KBM-7 (cell line): ENCODE measurements around the gene MEGF6.
A peak's percentile ranks its signal among the peaks of the same experiment; 100 is the strongest.

ENCODE experiments used
- DNase-seq: peaks from one replicate; pipeline ENCODE4 v3.0.0-alpha.2; 2015
- in situ Hi-C: fragments of 300-500 bp; cut with MboI; formaldehyde crosslinking; loops from 2 replicates; pipeline ENCODE4 v1.14.3; 2020; ENCODE audit warnings: low sequenced_read_pairs, low pct_unique_long_range_greater_than_20kb, mixed read lengths

The MEGF6 gene

DNA sequence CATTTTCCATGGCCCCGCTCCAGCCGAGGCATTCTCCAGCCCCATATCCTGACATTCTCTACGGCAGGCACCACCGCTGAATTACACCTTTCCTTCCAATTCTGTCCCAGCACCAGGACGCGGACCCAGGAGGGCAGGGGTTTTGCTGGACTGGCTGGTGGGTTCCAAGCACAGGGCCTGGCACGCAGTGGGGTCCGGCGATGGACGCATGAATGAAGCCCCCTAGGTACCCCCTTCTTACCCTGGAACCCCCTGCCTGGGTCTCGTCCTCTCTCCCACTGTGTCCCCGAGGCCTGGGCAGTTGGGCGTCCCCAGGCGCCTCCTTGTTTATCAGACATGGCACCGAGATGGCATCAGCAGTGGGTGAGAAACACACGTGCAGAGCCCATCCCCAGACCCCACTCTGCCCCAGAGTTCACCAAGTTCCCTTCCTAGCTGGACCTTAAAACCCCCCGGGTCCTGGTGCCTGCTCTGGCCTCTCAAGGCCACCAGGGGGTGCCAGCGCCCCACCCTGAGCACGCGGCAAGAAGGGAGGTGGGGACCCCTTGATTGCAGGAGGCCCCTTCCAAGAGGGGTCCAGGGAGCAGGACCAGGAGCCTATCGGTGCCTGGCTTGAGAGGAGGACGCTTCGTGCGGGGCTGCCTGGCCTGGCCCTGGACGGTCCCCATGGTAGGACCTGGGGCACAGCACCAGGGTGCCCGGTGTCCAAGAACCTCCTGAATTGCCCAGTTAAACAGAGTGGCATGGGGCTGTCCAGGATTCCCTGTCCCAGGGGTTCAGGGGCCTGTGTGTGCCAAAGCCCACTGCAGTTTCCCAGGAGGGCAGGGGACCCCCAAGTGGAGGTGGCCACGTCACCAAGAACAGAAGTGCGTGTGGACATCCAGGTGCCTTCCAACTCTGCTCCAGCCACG, 46.1 kb downstream of the MEGF6 start:
- peak; percentile 49 for DNase-seq
- in situ Hi-C loops, result no loop called here

DNA sequence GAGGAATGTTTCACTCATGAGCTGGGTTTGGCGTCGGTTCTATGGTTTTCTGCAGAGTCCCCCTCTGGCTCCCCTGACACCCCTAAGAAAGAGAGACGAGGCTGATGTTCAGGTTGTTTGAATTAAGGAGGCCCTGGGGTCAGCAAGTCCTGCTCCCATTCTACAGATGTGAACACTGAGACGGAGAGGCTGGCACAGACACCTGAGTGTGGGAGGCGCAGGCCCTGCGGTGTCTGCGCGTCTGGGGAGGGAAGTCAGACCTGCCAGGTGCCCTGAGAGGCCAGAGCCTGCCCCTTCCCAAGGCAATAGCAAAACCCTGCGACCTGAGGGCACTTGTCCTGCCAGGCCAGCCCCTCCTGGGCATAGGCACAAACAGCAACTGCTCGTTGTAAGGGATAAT, 47.7 kb downstream of the MEGF6 start:
- in situ Hi-C loops, result no loop called here
- DNase-seq, result no peak

DNA sequence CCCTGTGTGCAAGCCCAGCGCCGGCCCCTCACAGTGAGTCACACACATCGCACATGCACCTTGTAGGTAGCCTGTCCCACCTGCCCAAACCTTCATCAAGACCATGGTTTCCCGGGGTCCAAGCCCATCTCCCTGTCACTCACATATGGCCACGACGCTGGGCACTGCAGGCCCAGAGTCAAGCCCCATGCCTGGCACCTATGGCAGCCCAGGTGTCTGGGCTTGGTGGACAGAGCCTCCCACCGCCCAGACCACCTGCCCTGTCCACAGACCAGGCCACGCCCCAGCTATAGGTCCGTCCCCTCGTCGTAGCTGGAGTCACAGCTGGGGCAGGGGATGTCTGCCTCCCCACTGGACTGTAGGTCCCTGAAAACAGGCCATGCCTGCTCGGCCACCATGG, 48.2 kb downstream of the MEGF6 start:
- DNase-seq, result no peak
- in situ Hi-C loops, result no loop called here

DNA sequence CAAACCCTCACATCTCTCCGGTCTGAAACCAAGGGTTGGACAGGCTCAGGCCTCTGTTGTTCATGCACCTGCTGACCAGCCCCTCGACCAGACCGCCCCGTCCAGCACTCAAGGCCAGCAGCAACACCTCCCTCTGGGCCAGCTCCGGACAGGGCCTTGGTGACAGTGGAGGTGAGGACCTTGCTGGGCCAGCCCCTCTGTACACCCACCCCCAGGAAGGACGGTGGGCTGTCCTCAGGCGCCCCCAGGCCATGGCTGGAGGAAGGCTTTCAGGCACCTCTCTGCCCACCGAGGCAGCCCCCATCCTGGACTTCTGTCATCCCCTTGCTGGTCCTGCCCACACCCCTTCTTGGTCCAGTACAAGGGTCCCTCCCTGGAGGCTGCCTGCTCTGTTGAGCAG, 48.6 kb downstream of the MEGF6 start:
- in situ Hi-C loops, result no loop called here
- DNase-seq, result no peak

DNA sequence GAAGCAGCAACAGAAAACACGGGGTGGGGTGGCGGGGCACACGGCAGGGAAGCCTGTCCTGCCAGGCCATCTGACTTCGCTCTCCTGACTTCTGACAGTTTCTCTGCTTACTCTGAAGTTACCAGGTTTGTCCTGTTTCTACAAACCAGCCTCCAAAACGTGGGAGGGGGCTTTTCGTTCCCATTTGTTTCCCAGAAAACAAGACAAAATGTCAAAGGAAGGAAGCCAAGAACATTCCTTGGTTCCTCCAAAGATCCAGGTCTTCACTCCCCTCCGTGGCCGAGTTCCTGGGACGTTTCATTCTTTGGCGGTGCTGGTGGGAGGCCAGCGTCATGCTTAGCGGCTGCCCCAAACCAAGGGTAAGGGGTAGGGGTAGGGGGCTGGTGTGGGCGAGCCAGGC, 49.6 kb downstream of the MEGF6 start:
- no peak for DNase-seq
- in situ Hi-C loops, result no loop called here

DNA sequence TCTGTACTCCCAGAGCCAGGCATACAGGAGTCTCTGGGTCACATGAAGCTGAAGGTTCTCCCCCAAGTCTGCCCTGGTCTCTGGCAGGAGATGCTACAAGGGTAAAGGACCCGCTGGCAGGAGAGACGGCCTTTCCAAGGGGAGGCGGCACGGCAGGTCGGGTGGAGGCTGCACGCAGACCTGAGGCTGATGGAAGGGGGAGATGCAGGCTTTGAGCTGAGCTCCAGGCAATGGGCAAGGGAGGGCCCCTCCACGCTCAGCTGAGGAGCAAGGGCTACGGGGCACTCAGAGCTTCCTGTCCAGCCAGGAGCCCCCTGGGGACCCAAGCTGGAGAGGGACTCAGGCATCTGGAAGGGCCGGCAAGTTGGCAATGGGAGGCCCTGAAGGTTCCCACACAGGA, 50.3 kb downstream of the MEGF6 start:
- in situ Hi-C loops, result no loop called here
- DNase-seq, result no peak

DNA sequence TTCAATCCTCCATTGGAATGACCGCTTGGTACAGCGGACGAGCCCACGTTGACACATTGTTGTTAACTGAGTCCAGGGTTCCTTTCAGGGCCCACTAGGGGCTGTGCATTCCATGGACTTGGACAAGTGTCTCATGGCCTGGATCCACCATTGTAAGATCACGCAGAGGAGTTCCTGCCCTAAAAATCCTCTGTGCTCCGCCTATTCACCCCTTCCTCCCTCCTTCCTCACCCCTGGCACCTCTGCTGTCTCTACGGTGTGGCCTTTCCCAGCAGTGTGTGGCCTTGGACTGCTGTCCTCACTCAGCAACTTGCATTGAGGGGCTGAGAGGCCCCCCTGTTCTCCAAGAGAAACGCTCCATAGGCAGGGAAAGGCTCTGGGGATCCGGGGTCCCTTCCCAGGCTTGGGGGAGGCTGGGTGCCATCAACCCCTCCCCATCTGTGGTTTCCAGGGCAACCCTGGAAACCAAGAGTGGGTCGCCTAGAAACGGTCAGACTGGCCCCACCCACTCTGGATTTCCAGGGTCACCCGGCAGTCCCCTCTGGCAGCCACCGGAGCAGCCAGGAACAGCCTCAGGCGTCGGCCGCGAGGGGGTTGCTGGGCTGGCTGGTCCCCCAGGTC, 50.9 kb downstream of the MEGF6 start:
- in situ Hi-C loops, result no loop called here
- no peak for DNase-seq

DNA sequence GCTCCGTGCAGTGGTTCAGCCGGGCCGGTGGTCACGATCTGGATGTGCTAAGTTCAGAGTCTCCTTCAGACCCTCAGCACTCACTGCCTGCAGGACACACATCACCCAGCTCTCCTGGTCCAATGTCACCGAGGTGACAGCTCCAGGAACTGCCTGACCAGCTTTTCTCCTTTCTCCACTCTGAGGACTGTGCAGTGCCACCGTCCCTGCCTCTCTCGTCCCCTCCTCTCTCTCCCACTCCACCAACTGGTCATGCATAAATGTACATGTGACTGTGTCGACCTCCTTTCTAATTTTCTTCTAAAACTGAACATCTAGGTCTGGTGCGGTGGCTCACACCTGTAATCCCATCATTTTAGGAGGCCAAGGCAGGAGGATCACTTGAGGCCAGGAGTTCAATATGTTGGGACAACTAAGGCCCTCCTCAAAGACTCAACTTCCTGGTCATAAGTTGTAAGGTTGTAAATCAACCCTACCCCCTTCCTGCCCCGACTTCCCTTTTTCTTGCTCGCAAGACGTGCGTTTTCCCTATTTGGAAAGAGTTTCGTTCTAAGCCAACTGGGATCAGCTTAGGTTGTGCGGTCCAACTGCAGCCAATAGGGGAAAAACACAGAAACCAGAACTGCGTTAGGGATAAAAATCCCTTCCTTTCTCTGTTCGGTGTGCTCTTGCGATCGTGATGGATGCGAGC, 53.1 kb downstream of the MEGF6 start:
- in situ Hi-C loops, result no loop called here

DNA sequence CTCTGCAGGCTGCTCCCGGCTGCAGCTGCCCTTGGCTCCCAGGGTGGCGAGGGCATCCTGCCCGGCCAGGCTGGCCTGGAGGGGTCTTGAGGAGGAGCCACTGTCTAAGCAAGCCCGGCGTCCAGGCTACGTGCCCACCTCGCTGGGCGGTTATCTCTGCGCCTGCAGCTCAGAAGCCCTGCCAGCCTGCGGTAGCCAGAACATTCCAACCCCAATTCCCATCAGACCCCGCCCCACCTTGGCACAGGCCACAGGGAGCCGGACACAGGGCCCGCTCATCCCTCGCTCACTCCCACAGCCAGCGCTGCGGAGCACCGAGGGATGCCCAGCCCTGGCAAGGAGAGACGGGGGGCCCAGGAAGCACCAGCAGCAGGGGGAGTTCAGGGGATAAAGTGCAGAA, 53.9 kb downstream of the MEGF6 start:
- no peak for DNase-seq
- in situ Hi-C loops, result no loop called here

More for the DNA sequence above, 53.1 kb downstream of the MEGF6 start:
- DNase-seq, result peak; percentile 30

DNA sequence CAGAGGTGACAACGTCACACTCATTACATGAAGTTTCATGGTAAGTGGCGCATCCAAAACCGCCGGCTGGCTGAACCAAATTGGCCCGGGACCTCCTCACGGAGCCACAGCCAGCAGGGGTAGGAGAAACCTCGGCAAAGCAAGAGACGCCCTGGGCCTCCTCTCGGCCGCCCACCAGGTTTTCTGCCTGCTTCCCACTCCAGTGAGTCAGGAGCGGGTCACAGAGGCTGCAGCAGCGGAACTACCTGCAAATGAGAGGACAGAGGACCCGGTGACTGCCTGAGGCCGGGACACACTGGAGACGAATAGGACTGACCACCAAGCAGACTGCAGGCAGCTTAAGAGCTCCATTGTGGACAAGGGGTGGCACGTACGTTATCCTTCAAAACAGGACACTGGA, 55.0 kb downstream of the MEGF6 start:
- no peak for DNase-seq
- in situ Hi-C loops, result no loop called here

DNA sequence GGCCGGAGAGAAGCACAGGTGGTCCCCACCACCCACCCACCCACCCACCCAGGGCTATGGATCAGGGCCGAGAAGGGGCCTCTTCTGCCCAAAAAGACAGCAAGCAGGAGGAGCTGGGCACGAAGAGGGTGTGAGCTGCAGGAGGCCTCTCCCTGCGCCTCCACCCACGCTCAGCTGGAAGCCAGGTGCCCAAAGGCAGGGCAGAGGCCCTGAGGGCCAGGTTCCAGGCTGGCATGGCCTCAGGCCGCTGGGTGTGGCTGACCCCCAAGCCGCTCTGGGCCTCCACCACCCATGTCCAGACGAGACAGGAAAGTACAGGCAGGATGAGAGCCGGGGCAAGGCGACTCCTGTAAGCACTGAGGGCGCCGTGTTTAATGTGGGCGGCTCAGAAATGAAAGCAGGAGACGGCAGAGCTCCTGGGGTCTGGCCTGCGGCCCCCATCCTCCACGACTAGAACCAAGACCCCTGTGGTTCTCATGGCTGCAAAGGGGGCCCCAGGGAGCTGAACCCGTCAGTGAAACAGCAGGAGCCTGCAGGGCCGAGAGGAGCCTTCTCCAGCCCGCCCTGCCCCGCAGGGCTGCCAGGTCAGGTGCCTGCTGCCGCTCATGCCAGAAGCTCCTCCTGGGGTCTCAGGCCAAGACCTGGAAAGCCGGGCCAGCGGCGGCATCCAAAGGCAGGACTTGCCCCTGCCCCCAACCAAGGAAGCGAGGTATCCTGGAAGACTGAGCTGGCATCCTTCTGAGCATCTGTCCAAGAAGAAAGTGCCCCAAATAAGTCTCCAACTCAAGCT, 56.0 kb downstream of the MEGF6 start:
- in situ Hi-C loops, result no loop called here

DNA sequence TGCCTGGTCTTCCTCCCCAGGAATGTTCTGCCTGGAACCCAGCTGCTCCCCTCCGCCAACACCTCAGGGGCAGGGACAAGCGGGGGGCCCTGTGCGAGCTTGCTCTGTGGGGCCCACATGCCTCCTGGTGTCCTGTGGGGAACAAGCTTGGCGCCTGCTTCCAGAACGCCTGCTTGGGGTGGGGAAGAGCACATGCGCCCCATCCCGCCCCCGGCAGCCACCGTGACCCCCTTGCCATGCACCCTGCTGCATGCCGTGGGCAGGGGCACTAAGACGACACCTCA, 57.4 kb downstream of the MEGF6 start:
- in situ Hi-C loops, result no loop called here
- DNase-seq, result no peak

More for the DNA sequence above, 56.0 kb downstream of the MEGF6 start:
- no peak for DNase-seq

DNA sequence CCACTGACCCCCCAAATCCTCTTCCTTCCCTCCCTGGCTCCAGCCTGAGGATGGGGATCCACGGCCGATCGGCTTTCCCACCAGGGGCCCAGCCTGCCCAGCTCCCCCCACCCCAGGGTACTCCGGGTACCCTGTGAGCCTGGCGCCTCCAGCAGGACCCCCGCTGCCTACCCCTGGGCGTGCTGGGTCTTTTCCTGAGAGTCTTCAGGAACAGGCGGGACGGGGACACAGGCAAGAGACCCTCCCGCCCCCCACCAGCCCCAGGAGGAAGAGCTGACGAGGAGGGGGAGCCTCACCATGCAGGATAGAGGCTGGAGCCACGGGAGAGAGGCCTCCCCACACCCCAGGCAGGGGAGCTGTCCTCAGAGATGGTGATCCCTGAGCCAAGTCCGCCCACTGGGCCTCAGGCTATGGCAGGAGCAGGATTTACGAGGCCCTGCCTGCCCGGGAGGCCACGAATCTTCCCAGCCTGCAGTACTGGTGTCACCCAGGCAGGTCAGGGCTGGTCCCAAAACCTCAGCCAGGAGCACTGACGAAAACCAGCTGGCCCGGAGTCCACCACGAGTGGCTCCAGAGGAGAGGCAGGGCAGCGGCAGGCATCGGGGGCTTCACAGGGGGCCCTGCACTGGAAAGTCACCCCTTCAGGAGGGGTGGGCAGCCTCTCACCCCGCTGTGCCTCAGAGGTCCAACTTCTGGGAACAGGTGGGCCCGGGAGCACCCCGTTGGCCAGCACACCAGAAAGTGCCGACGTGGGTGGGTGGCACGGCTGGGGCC, 58.0 kb downstream of the MEGF6 start:
- in situ Hi-C loops, result no loop called here

DNA sequence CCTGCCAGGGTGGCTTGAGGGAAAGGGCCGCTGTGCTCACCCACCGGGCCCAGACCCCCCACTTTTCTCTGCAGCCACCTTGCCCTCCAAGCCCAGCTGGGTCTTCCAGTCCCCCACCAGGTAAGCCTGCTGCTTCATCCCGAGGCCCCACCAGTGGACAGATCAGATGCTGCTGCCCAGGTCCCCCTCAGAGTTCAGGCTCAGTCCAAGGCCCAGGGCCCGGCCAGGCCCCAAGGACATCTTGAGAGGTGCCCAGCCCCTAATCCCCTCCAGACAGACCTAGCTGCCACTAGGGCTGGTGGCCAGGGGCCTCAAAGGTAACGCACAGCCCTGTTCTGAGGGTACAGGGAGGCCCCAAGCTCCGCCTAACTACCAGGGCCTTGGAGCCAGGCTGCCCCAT, 58.6 kb downstream of the MEGF6 start:
- no peak for DNase-seq
- in situ Hi-C loops, result no loop called here

More for the DNA sequence above, 58.0 kb downstream of the MEGF6 start:
- DNase-seq, result no peak

DNA sequence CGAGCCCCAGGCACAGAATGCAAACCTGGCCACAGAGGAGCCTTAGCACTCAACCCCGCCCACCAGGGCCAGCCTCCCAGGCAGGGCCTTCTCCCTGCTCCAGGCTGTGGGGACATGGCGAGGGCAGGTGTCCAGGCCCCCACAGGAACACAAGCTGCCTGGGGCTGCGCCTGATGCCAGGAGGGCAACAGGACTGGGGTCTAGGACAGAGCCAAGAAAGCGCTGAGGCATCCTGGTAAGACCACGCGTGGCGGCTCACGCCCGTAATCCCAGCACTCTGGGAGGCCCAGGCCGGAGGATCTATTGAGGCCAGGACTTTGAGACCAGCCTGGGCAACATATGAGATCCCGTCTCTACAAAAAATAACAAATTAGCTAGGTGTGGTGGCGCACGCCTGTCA, 59.1 kb downstream of the MEGF6 start:
- DNase-seq, result no peak
- in situ Hi-C loops, result no loop called here

DNA sequence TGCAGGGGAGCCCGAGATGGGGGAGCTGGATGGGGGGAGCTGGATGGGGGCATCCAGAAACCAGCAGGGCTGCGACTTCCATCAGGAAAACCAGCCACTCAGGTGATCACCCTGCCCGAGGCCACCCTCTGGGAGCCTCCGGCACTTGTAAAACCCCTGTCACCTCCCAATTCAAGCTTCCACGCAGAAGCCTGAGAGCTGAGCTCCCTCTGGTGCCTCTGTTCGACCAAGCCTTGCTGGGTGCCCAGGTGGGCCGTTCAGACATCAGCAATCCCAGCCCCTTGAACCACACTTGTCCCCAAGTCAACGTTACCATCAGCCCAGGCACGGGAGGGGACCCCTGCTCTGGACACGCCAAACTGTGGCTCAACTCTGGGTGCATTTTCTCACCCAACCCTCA, 59.6 kb downstream of the MEGF6 start:
- no peak for DNase-seq
- in situ Hi-C loops, result no loop called here

DNA sequence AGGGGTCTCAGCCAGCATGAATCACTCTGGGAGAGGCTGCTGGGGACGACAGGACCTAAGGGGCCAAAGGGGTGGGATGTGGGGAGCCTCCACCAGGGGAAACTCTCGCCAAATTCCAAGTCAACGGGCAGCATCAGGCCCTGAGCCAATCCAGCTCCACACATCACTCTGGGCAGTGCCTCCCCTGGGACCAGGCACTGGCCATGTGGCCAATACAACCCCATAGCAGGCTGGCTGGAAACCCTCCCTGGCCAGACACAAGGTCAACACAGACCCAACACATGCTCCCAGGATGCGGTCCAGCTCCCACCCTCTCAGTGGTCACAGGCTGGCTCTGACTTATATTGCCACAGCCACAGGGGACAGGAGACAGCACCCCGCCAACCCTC, 60.0 kb downstream of the MEGF6 start:
- in situ Hi-C loops, result no loop called here
- DNase-seq, result no peak

DNA sequence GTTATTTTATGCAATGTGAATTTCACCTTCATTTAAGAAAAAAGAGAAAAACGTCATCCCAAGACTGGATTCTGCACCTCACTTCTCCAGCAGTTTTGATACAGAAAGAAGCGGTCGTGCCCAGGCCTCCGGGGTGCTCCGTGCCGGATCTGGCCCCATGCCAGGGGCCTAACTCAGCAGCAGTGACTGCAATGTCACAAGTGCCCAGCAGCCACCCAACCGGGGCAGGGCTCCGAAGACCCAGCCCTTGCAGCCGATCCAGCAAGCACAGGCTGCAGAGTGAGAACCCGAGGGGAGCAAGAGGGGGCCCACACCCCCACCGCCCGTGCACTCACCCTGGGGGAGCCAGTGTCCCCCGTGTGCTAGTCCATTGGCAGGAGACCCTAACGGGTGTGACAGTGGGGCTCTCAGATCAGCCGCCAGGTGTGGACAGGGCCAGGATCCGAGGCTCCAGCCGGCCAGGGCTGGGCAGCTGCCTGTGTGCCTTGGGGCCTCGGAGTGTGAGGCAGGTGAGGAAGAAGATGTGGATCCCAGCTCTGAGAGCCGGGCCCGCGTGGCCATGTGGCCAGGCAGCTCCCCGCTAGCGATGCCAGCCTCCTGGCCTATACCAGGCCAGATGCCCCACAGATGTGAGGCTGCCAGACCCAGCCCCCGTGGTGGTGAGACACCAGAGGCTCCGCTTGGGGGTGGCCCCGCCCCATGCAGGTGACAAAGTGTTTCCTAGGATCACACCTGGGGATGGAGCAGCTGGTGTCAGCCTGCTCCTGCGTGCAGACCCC, 60.6 kb downstream of the MEGF6 start:
- in situ Hi-C loops, result no loop called here
- no peak for DNase-seq
